OCI-LY7 (cell line): Measurements from ENCODE around the gene HLA-A. TPM values are rescaled to one million over a fixed set of nuclear protein-coding genes. Genes with fewer than 3 reads are reported as not detected.

Source experiments
- BruUV-seq: library from RNA; stranded (reverse); fragments of 400-500 nt; replicated peaks from 2 replicates; lab custom pipeline; 2021; lab: Mats Ljungman, UMichigan
- CTCF ChIA-PET: fragments of 300-600 bp; sonication (Branson Sonifier 250); formaldehyde crosslinking; loops from one replicate; lab custom pipeline; 2022; ENCODE audit warnings: antibody characterized with exemption; ENCODE audit not compliant: unreplicated experiment; lab: Charles Lee
- POLR2A ChIA-PET: fragments of 300-600 bp; sonication (Branson Sonifier 250); formaldehyde crosslinking; loops from one replicate; lab custom pipeline; 2022; ENCODE audit warnings: antibody characterized with exemption; lab: Charles Lee
- DNase-seq: peaks from one replicate; pipeline ENCODE4 v3.0.0-alpha.2; 2015; ENCODE audit warnings: low spot score
- H2AFZ ChIP-seq: fragments of 200-600 bp; sonication (generic), shearing (Covaris generic); 2 replicates; pipeline ENCODE4 v1.6.1; 2014; ENCODE audit warnings: mild to moderate bottlenecking, antibody characterized with exemption, low read length, moderate library complexity
- H3K27ac ChIP-seq: fragments of 200-600 bp; sonication (generic); 2 replicates; pipeline ENCODE4 v1.5.1; 2014; ENCODE audit warnings: mixed run types, low read depth, mild to moderate bottlenecking, moderate library complexity, low read length, inconsistent platforms; ENCODE audit not compliant: poor library complexity, severe bottlenecking
- H3K36me3 ChIP-seq: fragments of 200-600 bp; sonication (generic); 2 replicates; pipeline ENCODE4 v1.6.1; 2014; ENCODE audit warnings: mild to moderate bottlenecking, antibody characterized with exemption, low read length, moderate library complexity, mixed read lengths; ENCODE audit not compliant: insufficient read depth
- H3K4me1 ChIP-seq: fragments of 200-600 bp; sonication (generic); 2 replicates; pipeline ENCODE4 v1.5.1; 2014; ENCODE audit warnings: mild to moderate bottlenecking, low read length; ENCODE audit not compliant: insufficient read depth, poor library complexity, severe bottlenecking
- H3K4me2 ChIP-seq: fragments of 200-600 bp; sonication (generic); 2 replicates; pipeline ENCODE4 v1.6.1; 2014; ENCODE audit warnings: mild to moderate bottlenecking, low read length
- H3K4me3 ChIP-seq: fragments of 200-600 bp; sonication (generic); 2 replicates; pipeline ENCODE4 v1.5.1; 2014; ENCODE audit warnings: mild to moderate bottlenecking, low read depth, low read length; ENCODE audit not compliant: poor library complexity, severe bottlenecking
- H3K79me2 ChIP-seq: fragments of 200-600 bp; sonication (generic); 2 replicates; pipeline ENCODE4 v1.6.1; 2016; ENCODE audit warnings: low read depth, mild to moderate bottlenecking, low read length, moderate library complexity, mixed read lengths; ENCODE audit not compliant: insufficient read depth
- H3K9me2 ChIP-seq: fragments of 200-600 bp; sonication (generic); 2 replicates; pipeline ENCODE4 v1.6.1; 2016; ENCODE audit warnings: mild to moderate bottlenecking, low read length, mixed read lengths; ENCODE audit not compliant: insufficient read depth
- H3K9me3 ChIP-seq: fragments of 200-600 bp; sonication (generic); 2 replicates; pipeline ENCODE4 v1.6.1; 2014; ENCODE audit warnings: mild to moderate bottlenecking, mixed run types, low read length, mixed read lengths
- H4K20me1 ChIP-seq: fragments of 200-600 bp; sonication (generic); 2 replicates; pipeline ENCODE4 v1.6.1; 2014; ENCODE audit warnings: mild to moderate bottlenecking, antibody characterized with exemption, low read length, moderate library complexity, mixed read lengths; ENCODE audit not compliant: insufficient read depth
- CTCF ChIP-seq: fragments of 200-600 bp; sonication (generic); conservative IDR thresholded peaks from 2 replicates; pipeline ENCODE4 v1.5.1; 2014; ENCODE audit warnings: mild to moderate bottlenecking, antibody characterized with exemption, low read length, moderate library complexity, mixed read lengths
- EZH2phosphoT487 ChIP-seq: fragments of 200-600 bp; sonication (generic); IDR thresholded peaks from 2 replicates; pipeline ENCODE4 v1.6.1; 2018; ENCODE audit warnings: low read depth, borderline replicate concordance, mild to moderate bottlenecking, mixed run types, antibody characterized with exemption, low read length, moderate library complexity, mixed read lengths
- intact Hi-C: fragments of 100-400 bp; cut with micrococcal nuclease; formaldehyde crosslinking; loops from one replicate; pipeline ENCODE4 v1.10.0; 2022; ENCODE audit not compliant: unreplicated experiment
- total RNA-seq, 2 experiments: library from RNA; depleted of rRNA in 1 of 2; stranded (reverse); fragments of >200 nt in 1 of 2; shearing (Covaris generic) in 1 of 2; gene quantifications; 2 replicates each; pipeline ENCODE4 v1.2.3, GENCODE V29; 2014 to 2022

HLA-A gene
- total RNA-seq, 2 experiments from 2014 or later: 393 to 672 TPM

GRCh38 chr6:29955783-29956182 is 13.5 kb downstream of the HLA-A start:
- Histone ChIP-seq H3K79me2 (no peaks in the 10 kb centered on the region), H3K4me1 (peaks cover 15% of the 10 kb centered on the region), H2AFZ (no peak overlapping the region), H3K9me2 (no peaks in the 10 kb centered on the region), H3K4me2 (no peak overlapping the region), H3K27ac (no peak overlapping the region), H3K4me3 (no peak overlapping the region), H3K9me3 (no peaks in the 10 kb centered on the region), H3K36me3 (no peaks in the 10 kb centered on the region), H4K20me1 (no peaks in the 10 kb centered on the region)
- no peak for DNase-seq
- TF ChIP-seq EZH2phosphoT487 (no peak), CTCF (no peak)
- POLR2A ChIA-PET: no interaction called here
- no TSS peak for BruUV-seq
- CTCF ChIA-PET: no interaction called here
- intact Hi-C loops: no loop called here

GRCh38 chr6:29956518-29956917 is 14.2 kb downstream of the HLA-A start:
- H3K36me3 ChIP-seq: no peaks in the 10 kb centered on the region
- intact Hi-C loops: no loop called here
- ChIA-PET POLR2A (no interaction called here), CTCF (no interaction called here)
- no peak for DNase-seq
- H4K20me1 ChIP-seq: no peaks in the 10 kb centered on the region
- no peak overlapping the region for H3K4me2 ChIP-seq
- H3K79me2 ChIP-seq: no peaks in the 10 kb centered on the region
- BruUV-seq: no TSS peak
- no peak for TF ChIP-seq EZH2phosphoT487
- TF ChIP-seq CTCF: no peak
- H3K9me3 ChIP-seq: no peaks in the 10 kb centered on the region
- no peaks in the 10 kb centered on the region for H3K9me2 ChIP-seq
- no peak overlapping the region for H3K27ac ChIP-seq
- H3K4me3 ChIP-seq: no peak overlapping the region
- H2AFZ ChIP-seq: no peak overlapping the region
- peaks cover 15% of the 10 kb centered on the region for H3K4me1 ChIP-seq

GRCh38 chr6:29958046-29958445 is 15.7 kb downstream of the HLA-A start:
- no peak for DNase-seq
- intact Hi-C loops: no loop called here
- Histone ChIP-seq H4K20me1 (no peaks in the 10 kb centered on the region), H3K4me3 (no peak overlapping the region), H3K4me1 (peaks cover 20% of the 10 kb centered on the region), H2AFZ (no peak overlapping the region), H3K36me3 (no peaks in the 10 kb centered on the region), H3K9me3 (no peaks in the 10 kb centered on the region), H3K4me2 (no peak overlapping the region), H3K27ac (no peak overlapping the region), H3K9me2 (no peaks in the 10 kb centered on the region), H3K79me2 (no peaks in the 10 kb centered on the region)
- ChIA-PET CTCF (no interaction called here), POLR2A (no interaction called here)
- no TSS peak for BruUV-seq
- no peak for TF ChIP-seq EZH2phosphoT487
- no peak for TF ChIP-seq CTCF
